Stimulated activated CD4-positive, alpha-beta T cell treated with anti-CD3 and anti-CD28 coated beads, Interleukin-2, amount 100 ng/mL, for 24 hours (primary cell): ENCODE measurements around the gene DBX2.
"Not testable (repeated sequence)": the region's sequence is repeated elsewhere in the genome, so short reads cannot be mapped to it uniquely, and the experiment has no call there.

Source experiments
- DNase-seq, 2 donors: peaks; one replicate each; pipeline ENCODE4 v3.0.0-alpha.2; 2020

Gene DBX2

DNA sequence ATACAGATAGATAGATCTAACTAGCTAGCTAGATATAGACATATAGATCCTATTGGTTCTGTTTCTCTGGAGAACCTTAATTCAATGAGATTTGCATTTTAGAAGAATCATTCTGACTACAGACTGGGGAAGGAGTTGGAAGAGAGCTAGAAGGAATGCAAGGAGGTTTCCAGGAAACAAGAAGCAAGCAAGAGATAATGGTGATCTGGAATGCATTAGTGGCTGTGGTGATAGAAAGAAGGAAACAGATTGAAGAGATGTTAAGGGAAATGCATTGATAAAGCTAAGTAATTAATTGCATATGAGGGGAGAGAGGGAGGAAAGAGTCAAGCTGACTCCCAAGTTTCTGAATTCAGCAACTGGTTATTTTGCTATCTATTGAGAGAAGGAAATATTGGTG, 42.7 kb downstream of the DBX2 start:
- DNase-seq = no peak

DNA sequence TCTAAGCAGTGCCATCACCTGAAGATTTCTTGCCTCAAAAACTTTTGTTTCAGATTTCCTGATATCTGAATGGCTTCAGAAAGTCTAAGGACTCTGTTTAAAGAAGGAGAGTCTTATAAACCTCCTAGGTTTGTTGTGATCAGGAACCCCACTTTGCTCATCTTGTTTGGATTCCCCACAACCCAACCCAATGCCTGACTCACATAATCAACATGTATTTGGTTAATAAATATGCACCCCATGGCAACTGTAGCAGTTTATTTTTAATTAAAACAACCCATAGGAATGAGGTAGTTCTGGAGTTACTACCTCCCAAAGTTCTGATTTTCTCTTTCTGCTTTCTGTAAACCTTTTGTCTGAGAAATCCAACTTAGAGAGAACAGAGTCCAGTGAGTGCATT, 51.5 kb downstream of the DBX2 start:
- no peak for DNase-seq

DNA sequence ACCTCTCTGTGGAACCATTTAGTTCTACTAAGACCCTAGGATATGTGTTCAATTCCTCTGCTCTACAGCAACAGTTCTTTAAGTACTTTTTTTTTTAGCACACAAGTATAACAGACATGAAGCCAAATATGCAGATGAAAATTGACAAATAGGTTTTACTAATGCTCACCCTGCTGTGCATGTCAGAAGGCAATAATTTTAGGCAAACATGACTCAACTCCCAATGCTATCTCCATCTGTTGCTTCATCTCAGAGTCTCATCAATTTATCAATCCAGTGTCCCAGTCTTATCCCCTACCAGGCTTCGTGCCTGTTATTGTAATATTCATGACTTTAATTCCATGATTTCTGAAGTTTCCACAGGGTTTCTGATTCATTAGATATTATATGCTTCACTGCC, 57.7 kb downstream of the DBX2 start:
- no peak for DNase-seq

GRCh38 chr12:44984863-44985262, 66.0 kb downstream of the DBX2 start:
- not testable (repeated sequence) for DNase-seq

GRCh38 chr12:44979918-44980317, 71.0 kb downstream of the DBX2 start:
- no peak for DNase-seq

GRCh38 chr12:44976246-44976645, 74.7 kb downstream of the DBX2 start:
- no peak for DNase-seq

DNA sequence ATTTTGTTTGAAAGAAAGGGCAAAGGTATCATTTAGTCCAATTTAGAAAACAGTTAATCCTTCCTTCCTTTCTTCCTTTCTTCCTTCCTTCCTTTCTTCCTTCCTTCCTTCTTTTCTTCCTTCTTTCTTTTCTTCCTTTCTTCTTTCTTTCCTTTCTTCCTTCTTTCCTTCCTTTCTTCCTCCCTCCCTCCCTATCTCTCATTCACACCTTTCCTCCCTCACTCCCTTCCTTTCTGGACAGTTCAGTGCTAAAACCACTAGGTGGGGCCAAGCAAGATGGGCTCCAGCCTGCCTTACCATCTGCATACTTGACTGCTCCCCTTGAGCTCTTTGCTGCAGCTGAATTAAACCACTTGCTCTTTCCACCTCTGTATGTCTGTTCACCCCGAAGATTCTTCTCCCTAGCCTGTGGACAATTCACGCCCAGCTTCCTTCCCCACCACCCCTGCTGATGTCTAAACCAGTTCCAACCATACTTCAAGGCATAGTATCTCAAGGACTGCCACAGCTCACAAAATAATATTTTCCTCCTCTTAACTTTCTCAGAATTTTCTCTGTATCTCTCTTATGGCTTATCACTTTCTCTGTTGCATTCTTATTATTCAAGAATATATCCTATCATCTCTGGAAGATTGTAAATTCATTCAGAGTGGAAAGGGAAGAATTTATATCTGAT, 78.0 kb downstream of the DBX2 start:
- no peak for DNase-seq

- DNase-seq = no peak
Observed at GRCh38 chr12:44968965-44969364, 81.9 kb downstream of the DBX2 start.
